Activated naive CD4-positive, alpha-beta T cell treated with anti-CD3 and anti-CD28 coated beads, Interleukin-2, amount 50 U/mL, for 16 hours (primary cell): ENCODE results near the gene IL17B.

Experiments used
- DNase-seq: peaks from one replicate; pipeline ENCODE4 v3.0.0-alpha.2; 2020

IL17B gene

DNA sequence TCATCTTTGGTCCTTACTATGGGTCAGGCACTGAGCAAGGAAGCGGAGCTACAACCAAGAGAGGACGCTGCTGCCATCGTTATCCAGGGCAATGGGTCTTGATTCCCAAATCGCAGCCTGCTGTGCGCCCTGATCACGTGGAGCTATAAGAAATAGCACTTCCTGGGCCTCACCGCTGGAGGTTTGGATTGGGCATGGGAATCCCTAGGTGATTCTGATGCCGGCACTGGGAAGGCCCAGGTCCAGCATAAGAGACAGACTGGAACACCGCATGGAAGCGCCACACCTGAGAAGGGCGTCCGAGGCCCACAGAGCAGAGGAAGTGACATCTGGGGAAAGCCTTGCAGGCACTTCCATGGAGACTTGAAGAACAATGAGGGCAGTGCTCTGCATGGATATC is 3.0 kb downstream of the IL17B start:
- no peak for DNase-seq

GRCh38 chr5:149375434-149375833 is 3.7 kb downstream of the IL17B start:
- DNase-seq, result no peak

- DNase-seq, result no peak
Measured at GRCh38 chr5:149374801-149375200, 4.3 kb downstream of the IL17B start.

DNA sequence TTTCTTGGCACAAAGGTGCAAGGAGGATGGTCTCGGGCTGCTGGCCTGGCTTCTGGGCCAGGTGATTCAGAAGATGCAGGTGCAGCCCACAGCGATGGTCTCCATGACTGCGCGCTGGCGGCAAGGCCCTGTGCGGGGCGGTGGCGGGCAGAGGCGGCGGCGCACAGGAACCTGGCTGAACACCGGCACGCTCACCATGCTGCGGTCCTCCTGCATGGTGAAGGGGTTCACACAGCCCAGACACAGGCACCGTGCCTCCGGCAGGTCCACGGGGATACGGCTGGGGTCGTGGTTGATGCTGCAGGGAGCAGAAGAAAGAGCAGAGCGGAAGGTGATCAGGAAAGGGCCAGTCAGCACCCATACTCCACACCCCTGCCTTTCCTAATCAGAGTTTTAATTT is 4.8 kb downstream of the IL17B start:
- no peak for DNase-seq

GRCh38 chr5:149372932-149373331 is 6.2 kb downstream of the IL17B start:
- no peak for DNase-seq

GRCh38 chr5:149372076-149372795 is 6.9 kb downstream of the IL17B start:
- no peak for DNase-seq

DNA sequence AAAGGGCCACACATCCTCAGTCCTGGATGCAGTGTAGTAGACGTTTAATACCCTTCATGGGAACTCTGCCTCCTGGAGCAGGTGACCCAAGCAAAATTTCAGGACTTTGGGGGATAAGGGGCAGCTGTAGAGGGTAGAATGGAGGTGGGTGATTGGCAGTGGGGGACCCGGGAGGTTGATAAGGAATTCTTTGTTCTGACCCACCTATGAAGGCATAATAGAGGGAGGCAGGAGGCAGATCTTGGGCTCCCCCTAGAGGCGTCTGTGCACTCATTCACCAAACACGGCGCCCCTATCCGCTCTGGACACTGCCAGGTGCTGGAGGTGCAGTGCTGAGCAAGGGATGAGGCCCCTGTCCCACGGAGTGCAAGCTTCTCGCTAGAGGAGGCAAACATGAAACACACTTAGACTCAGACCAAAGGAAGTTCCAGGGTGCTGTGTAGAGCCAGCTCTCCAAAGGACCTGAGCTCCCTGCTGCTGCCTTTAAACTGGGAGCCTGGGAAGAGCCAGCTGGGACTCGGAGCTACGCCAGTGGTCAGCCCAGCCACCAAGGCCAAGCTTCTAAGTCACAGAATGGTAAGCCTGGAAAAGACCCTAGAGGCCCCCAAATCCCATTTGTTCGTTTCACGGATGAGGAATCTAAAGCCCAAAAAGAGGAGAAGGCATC is 7.7 kb downstream of the IL17B start:
- DNase-seq, result peak; percentile 68

- DNase-seq, result no peak
Measured at GRCh38 chr5:149370878-149371277, 8.2 kb downstream of the IL17B start.

DNA sequence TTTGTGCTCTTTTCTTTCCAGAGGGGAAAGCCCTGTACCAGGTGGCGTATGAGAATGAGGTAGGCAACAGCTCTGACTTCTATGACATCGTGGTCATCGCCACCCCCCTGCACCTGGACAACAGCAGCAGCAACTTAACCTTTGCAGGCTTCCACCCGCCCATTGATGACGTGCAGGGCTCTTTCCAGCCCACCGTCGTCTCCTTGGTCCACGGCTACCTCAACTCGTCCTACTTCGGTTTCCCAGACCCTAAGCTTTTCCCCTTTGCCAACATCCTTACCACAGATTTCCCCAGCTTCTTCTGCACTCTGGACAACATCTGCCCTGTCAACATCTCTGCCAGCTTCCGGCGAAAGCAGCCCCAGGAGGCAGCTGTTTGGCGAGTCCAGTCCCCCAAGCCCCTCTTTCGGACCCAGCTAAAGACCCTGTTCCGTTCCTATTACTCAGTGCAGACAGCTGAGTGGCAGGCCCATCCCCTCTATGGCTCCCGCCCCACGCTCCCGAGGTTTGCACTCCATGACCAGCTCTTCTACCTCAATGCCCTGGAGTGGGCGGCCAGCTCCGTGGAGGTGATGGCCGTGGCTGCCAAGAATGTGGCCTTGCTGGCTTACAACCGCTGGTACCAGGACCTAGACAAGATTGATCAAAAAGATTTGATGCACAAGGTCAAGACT is 11.0 kb downstream of the IL17B start:
- DNase-seq, result no peak

GRCh38 chr5:149367249-149367971 is 11.7 kb downstream of the IL17B start:
- DNase-seq, result peak; percentile 60

GRCh38 chr5:149366169-149366729 is 12.8 kb downstream of the IL17B start:
- DNase-seq, result no peak

- DNase-seq, result no peak
Measured at GRCh38 chr5:149365418-149365817, 13.7 kb downstream of the IL17B start.

GRCh38 chr5:149364719-149365118 is 14.4 kb downstream of the IL17B start:
- DNase-seq, result no peak

DNA sequence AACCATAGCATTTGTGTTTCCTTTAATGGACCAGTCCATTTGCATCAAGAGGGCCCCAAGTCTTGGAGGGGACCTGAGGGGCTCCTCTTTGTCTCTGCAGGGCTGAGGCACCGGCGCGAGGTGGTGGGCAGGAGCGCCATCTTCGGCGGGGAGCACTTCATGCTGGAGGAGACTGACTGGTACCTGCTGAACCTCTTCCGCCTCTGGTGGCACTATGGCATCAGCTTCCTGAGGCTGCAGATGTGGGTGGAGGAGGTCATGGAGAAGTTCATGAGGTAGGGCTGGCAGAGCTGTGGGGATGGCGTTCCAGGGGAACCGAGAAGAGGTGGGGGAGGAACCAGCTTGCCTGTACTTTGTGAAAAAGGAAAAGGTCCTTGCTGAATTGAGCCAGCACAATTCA is 15.2 kb downstream of the IL17B start:
- DNase-seq, result no peak

- no peak for DNase-seq
Measured at GRCh38 chr5:149363358-149363757, 15.7 kb downstream of the IL17B start.

DNA sequence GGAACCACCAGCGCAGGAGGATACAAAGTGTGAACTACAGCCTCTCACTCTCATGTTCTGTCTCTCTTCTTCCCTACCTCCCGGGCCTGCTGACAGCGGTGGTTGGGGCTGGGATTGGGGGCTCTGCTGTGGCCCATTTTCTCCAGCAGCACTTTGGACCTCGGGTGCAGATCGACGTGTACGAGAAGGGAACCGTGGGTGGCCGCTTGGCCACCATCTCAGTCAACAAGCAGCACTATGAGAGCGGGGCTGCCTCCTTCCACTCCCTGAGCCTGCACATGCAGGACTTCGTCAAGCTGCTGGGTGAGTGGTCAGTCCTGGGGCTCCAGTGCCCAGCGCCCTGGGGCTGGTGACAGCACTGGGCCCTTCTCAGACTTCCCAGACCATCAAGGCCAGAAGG is 16.6 kb downstream of the IL17B start:
- DNase-seq, result no peak

GRCh38 chr5:149360272-149360671 is 18.8 kb downstream of the IL17B start:
- no peak for DNase-seq

- no peak for DNase-seq
Measured at GRCh38 chr5:149358868-149359495, 20.1 kb downstream of the IL17B start.

- DNase-seq, result peak; percentile 20
Measured at GRCh38 chr5:149358294-149358651, 20.8 kb downstream of the IL17B start.

GRCh38 chr5:149357370-149358293 is 21.5 kb downstream of the IL17B start, which contains the start of gene PCYOX1L:
TSS of gene PCYOX1L (plus strand) at chr5:149358046. CDS start at chr5:149358069, 23 bp downstream.
- peak; percentile 98 for DNase-seq

DNA sequence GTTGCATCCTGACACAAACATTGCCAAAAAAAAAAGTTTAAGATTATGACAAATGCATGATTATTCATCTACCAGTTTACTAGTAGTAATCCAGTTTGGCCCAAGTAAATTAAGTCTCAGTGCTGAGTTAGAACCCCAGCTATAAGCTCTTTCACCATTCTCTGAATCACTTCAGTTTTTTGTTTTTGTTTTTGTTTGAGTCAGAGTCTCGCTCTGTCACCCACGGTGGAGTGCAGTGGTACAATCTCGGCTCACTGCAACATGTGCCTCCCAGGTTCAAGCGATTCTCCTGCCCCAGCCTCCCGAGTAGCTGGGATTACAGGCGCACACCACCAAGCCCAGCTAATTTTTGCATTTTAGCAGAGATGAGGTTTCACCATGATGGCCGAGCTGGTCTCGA is 22.7 kb downstream of the IL17B start:
- DNase-seq, result no peak
